ENCODE measurements around the gene SHISA6. TPM values are rescaled to one million over a fixed set of nuclear protein-coding genes. Genes with fewer than 3 reads are reported as not detected.

SHISA6 gene
- total RNA-seq, 4 donors from 2014 or later = 0.51 to 1.9 (median 1.1) TPM

DNA sequence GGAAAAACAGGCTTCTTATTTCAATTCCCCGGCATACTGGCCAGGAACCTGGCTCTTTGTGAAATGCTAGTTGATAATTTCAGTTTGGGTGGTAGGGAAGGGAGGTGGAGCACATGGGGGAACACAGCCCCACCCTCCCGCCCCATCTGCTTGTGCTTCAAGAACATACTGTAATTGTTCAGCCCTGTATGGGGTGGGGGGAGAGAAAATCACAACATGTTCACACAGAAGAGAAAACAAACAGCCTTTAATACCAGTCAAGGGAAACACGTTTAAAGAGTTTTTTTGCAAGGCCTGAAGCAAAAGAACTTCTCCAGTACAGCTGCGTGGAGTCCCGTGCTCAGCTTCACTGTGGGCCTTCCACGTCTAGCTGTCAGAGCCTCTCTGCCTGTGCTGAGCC lies 59.7 kb downstream of the SHISA6 start:
- TF ChIP-seq, protein P1, sequence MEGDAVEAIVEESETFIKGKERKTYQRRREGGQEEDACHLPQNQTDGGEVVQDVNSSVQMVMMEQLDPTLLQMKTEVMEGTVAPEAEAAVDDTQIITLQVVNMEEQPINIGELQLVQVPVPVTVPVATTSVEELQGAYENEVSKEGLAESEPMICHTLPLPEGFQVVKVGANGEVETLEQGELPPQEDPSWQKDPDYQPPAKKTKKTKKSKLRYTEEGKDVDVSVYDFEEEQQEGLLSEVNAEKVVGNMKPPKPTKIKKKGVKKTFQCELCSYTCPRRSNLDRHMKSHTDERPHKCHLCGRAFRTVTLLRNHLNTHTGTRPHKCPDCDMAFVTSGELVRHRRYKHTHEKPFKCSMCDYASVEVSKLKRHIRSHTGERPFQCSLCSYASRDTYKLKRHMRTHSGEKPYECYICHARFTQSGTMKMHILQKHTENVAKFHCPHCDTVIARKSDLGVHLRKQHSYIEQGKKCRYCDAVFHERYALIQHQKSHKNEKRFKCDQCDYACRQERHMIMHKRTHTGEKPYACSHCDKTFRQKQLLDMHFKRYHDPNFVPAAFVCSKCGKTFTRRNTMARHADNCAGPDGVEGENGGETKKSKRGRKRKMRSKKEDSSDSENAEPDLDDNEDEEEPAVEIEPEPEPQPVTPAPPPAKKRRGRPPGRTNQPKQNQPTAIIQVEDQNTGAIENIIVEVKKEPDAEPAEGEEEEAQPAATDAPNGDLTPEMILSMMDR (IDR thresholded peaks at IDR 0.05; ENCODE audit: low read depth) = no peak

DNA sequence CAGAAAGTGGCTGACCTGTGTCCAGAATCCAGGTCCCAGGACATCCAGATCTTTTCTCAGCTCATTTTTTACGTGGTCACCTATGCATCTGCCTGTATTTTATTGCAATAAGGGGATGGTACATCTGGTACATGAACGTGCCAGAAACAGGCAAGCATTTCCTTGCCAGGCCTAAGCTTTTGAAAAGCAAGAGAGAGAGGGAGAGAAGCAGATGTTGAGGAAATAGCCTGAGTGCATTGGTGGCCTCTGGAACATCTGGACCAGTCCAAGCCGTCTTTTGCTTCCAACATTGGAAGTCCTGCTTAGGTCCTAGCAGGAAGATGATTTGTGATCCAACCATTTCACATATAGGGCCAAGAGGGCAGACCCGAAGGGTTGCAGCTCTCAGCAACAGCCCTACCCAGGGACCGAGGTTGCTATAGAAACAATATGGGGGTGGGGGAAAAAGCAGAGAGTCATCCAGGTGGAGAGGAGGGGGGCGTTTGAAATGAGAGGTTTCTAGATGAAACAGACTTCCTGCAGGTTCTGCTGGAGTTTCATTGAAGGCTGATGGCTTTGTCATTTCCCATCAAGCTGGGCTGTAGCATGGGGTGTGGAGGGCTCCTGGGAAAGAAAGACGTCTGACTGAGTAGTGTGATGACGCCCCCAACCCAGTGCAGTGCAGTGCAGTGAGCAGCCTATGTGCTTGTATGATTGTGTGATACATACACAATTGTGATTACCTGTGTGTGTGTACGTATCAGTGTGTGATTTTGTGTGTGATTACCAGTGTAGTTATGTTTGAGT lies 61.6 kb downstream of the SHISA6 start:
- TF ChIP-seq, protein P1 (IDR thresholded peaks at IDR 0.05; ENCODE audit: low read depth) = no peak

DNA sequence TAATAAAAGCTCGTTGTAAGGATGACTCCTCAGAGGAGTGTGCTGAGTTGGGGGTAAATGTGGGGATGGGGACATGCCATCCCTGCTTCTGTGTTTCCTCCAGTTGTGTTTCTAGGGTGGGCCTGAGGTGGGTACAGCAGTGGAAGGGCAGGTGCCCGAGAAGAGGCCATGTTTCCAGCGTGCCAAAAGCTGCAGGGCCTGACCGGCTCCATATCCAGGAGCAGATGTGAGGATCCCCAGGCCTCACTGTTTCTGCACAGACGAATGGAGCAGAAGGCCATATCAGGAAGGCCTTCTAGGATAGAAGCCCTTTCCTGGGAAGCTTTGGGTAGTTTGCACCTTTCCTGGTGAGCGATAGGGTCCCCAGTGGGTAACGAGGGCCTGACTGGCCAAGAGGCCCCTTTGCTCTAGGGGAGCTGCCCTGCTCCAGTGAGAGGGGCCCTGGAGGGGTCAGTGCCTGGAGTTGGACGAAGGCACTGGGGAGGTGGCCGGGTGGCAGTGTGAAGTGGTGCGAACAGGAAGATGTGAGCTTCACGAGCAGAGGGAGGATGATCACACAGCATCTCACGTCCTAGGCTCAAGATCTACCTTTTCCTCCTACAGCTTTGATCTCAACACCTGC lies 62.9 kb downstream of the SHISA6 start:
- TF ChIP-seq, protein P1 (IDR thresholded peaks at IDR 0.05; ENCODE audit: low read depth) = no peak

DNA sequence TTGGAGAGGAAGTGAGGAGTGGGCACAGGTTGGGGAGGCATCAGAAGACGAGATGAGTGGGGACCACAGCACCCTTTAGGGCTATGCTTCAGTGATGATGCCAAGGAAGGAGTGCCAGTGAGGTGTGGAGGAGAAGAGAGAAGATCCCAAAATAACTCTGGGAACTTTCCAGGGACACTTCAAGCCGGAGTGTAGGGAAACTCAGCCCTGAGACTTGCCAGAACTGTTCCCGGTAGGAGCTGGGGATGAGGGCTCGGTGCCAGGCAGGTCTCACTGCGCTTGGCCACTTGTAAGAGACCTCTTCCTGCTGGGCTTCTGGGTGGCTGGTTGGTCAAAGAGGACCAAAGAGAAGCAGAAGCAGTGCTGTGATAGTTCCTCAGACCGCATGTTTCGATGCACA lies 63.6 kb downstream of the SHISA6 start:
- TF ChIP-seq, protein P1 (IDR thresholded peaks at IDR 0.05; ENCODE audit: low read depth) = no peak

DNA sequence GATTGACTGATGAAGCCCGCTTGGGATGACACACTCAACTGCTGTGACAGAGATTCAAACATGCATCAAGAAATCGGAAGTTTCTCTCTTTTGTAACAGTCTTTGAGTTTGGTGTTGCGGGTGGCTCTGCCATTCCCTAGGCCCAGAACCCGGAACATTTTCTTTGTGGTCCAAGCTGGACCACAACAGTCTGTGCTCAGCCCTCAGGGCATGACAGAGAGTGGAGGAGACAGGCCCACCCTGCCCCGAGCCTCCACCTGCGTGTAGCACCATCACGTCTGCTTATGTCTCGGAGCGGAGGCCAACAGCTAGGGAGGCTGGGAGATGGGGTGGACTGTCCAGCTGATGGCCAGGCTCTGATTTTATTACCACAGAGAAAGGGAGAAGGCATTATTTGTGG lies 64.5 kb downstream of the SHISA6 start:
- TF ChIP-seq, protein P1 (IDR thresholded peaks at IDR 0.05; ENCODE audit: low read depth) = no peak

DNA sequence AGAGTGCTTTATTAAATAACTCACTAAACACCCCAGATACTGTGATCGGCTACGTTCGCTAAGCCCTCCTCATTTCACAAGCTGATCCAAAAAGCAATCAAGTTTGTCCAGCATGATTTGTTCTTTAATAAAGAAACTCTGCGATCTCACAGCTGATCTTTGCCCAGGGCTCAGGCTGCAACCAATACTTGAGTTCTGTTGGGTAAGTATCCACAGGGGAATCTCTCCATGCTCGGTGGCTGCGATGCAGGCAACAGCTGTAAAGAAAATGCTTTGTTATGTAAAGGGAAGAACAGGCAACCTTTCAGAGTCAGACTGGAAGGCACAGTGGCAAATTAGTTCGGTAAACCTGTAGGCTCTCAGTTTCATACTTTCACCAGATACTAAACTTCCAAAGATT lies 67.5 kb downstream of the SHISA6 start:
- TF ChIP-seq, protein P1 (IDR thresholded peaks at IDR 0.05; ENCODE audit: low read depth) = no peak

DNA sequence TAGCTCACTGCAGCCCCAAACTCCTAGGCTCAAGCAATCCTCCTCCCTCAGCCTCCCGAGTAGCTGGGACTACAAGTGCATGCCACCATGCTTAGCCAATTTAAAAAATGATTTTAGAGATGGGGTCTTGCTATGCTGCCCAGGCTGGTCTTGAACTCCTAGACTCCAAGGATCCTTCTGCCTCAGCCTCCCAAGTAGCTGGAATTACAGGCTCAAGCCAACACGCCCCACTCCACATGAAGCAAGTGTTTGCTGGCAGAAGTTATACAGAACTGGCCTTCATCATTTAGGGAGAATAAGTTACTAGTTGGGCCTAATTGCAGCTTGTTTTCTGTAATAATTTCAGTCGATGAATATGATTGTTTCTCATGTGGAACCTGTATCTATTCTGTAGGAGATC lies 68.0 kb downstream of the SHISA6 start:
- TF ChIP-seq, protein P1 (IDR thresholded peaks at IDR 0.05; ENCODE audit: low read depth) = no peak

All from subcutaneous adipose tissue (tissue), 4 donors.